IPS-NIHi7 (cell line): ENCODE data around the gene ENG.

Source experiments
- DNase-seq: peaks from one replicate; pipeline ENCODE4 v3.0.0; 2012; ENCODE audit warnings: mixed read lengths; ENCODE audit errors: extremely low spot score

Gene ENG

DNA sequence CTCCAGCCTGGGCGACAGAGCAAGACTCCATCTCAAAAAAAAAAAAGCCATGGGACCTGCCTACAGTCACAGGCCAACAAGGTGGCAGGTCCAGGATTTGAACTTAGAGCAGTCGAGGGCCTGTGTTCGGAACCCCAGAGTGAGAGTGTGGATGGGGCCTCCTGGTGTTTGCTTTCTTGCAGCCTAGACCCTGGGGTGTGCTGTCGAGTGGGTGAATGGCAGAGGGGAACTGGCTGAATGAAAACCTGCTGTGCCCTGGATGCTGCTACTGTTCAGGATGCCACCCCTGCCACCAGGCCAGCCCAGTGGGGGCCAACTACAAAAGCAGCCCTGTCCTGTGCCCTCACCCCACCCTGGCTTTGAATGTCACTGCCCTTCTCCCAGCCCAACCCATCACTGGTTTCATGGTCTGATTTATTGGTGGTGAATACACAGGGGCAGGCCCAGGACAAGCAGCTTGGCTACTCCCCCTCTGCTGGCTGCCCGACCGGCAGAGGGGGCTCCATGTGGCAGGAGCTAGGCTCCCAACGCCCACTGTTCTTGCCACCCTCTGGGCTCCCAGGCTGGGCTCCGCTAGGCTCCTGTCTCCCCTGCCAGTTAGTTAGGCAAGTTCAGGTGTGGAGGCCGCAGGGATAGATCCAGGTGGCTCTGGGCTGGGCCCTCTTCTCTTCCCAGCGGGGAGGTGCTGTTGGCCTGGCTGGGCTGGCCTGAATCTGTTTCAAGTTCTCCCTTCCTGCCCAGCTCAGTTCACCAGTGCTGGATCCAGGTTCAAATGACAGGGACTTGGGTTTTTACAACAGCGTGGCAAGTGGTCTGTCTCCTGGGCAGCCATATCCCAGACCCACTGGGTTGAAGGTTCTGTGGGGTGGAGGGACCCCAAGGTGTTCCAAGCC is 39.6 kb downstream of the ENG start:
- DNase-seq = no peak

DNA sequence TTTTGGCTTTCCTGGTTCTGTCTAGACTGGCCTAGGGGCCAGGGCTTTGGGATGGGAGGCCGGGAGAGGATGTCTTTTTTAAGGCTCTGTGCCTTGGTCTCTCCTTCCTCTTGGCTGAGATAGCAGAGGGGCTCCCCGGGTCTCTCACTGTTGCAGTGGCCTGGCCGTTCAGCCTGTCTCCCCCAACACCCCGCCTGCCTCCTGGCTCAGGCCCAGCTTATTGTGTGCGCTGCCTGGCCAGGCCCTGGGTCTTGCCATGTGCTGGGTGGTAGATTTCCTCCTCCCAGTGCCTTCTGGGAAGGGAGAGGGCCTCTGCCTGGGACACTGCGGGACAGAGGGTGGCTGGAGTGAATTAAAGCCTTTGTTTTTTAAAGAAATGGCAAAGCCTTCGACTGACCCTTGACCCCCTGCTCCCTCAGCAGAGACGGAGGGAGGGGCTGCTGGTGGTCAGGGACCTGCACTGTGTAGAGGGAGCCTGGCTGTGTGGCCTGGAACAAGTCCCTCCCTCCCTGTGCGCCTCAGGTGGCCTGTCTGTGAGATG is 40.7 kb downstream of the ENG start:
- no peak for DNase-seq

DNA sequence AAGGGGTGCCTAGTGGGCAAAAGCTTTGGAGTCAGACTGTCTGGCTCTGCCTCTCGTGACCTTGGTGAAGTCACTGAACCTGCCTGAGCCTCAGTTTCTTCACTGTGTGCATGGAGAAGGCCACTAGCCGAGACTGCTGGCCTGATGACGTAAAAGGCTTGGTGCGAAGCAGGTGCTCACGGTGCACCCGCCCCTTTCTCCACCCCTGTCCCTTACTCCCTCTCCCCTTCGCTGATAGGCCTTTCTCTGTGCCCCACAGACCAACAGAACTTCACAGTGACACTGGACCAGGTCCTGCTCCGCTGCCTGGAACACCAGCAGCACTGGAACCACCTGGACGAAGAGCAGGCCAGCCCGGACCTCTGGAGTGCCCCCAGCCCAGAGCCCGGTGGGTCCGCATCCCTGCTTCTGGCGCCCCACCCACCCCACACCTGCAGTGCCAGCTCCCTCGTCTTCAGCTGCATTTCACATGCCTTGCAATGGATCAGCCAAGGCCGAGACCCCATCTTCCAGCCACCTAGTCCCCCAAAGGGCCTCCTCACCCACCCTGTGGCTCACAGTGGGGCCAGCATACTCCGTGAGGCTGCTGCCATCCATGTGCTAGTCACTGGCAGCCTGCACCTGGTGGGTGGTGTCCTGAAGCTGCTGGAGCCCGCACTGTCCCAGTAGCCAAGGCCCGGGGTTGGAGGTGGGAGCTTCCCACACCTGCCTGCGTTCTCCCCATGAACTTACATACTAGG is 41.4 kb downstream of the ENG start:
- no peak for DNase-seq

DNA sequence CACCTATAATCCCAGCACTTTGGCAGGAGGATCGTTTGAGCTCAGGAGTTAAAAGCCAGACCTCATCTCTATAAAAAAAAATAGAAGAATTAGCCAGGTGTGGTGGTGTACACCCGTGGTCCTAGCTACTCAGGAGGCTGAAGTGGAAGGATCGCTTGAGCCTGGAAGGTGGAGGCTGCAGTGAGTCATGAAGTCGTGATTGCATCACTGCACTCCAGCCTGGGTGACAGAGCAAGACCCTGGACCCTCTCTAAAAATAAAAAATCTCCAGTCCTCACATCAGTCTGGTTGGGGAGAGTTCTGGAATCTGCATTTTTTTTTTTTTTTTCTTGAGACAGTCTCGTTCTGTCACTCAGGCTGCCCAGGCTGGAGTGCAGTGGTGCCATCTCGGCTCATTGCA is 42.4 kb downstream of the ENG start:
- DNase-seq = no peak

DNA sequence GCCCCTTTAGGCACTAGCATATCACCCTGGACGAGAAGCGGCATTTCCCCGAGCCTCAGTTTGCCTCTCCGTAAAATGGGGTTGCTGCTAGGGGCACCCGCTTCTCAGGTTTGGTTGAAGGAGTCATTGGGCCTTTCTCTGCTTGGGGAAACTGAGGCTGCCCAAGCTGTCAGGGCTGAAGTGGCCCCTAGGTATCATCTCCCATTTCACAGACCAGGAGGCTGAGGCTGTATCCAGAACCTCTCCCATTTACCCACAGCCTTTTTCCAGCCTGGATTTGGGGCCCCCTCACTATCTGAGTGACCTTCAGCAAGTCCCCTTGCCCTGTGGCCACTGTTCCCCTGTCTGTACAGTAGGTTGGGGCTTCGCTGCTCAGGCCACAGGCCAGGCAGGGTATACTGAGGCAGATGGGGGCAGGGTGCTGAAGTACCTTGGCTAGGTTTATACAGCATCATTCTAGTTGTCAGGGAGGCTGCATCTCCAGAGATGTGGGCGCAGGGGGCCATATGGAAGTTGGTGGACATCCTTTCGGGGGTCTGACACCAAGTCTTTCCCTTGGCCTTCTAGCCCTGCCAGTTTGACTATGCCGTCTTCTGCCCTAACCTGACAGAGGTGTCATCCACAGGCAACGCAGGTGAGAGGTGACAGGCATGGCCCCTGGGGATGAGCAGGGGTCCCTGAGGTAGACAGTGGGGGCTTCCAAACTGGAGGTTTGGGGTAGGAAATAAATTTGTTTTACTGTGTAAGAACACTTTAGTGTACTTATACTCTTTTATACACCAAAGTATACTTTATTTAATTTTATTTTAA is 43.9 kb downstream of the ENG start:
- DNase-seq = no peak

DNA sequence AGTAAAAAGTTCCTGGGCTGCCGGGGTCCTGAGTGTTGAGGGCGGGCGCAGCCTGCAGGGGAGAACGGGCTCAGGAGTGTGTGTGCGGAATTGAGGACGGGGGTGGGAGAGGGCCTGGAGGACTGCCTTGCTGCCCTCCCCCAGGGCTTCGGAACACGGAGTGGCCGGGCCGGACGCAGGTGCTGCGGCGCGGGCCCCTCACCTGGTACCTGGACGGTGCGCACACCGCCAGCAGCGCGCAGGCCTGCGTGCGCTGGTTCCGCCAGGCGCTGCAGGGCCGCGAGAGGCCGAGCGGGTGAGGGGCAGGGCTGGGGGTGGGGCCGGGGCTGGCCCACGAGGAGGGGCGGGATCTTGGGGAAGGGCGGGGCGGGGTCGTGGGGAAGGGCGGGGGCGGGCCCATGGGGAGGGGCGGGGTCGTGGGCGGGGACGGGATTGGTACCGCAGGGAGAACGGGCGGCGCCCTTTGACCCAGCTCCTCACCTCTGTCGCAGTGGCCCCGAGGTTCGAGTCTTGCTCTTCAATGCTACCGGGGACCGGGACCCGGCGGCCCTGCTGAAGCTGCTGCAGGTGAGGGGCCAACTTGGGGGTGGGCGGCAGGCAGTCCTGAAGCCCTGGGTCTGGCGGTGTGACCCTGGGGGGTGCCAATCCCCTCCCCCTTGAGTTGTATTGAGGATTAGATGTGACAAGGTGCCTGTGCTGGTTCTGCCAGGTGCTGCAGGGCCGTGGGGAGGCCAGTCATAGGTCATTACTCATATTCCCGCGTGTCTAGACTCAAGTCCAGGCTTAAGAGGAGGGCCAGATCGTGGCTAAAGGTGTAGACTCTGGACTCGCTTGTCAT is 44.7 kb downstream of the ENG start:
- peak; percentile 91 for DNase-seq

DNA sequence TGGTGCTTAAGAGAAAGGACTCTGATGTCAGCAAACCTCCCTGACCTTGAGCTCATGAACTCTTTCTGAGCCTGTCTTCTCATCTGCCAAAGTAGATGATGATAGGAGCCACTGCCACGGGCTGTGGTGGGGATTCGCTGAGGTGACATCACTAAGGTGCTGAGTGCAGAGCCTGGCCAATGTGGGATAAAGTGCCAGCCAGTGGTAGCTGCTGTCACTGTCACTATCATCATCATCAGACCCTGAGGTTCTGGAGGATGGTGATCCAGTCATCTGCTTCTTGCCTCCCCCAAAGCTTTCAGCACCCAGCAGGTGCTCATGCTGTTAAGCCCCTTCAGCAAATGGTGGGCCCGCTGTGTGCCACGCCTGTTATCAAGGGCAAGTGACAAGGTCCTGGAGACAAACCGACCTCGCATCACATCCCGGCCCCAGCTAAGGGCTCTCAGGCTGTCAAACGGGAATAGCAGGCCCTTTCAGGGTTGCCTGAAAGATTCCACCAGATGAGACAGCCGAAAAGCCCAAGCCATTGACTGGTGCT is 45.4 kb downstream of the ENG start:
- DNase-seq = no peak

DNA sequence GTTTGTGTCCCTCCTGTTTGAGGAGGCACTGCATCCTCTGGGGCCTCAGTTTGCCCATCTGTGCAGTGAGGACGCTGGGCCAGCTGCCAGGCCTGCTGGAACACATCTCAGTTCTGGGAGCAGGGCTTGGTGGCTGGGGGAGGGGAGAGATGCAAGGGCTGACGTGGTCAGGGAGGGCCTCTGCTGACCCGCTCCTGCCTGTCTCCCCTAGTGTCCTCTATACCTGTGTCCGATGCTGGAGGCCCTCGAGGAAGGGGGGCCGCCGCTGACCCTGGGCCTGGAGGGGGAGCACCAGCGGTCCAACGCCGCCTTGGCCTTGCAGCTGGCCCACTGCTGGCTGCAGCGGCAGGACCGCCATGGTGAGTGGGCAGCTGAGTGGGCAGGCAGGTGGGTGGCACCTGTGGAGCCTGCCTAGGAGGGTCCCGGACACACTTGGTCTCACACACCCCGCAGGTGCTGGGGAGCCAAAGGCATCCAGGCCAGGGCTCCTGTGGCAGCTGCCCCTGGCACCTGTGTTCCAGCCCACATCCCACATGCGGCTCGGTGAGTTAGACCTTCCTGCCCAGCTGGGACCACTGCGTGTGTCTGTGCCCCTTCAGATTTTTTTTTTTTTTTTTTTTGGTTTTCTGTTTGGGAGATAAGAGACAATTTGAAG is 46.0 kb downstream of the ENG start:
- DNase-seq = no peak

DNA sequence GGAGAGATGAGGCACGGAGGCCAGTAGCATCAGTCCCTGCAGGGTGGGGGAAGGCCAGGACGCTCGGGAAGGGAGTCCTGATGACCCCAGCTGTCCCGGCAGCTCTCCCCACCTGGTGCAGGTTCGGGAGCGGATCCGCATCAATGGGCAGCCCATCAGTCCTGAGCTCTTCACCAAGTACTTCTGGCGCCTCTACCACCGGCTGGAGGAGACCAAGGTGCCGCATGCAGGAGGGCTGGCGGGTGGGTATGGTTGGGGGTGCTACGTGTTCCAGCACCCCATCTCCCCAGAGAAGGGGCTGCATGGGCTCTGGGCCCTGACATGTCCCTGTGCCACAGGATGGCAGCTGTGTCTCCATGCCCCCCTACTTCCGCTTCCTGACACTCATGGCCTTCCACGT is 47.6 kb downstream of the ENG start:
- DNase-seq = no peak

DNA sequence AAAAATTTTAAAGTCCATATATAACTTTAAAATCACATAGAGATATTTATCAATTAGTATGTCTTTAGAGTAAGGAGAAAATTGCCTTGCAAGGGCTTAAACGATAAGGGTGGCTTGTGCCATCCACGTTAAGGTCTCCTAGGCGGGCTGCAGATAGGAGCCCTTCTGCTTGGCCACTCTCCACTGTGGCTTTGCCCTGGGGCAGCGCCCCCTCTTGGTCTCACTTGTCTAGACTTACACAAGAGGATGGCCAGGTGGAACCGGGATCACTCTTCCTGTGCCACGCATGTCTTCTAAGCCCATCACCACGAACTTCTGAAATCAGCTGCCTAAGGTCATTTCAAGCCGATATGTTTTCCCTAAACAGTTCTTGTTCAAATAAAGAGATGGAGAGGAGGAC is 48.8 kb downstream of the ENG start:
- peak; percentile 68 for DNase-seq

DNA sequence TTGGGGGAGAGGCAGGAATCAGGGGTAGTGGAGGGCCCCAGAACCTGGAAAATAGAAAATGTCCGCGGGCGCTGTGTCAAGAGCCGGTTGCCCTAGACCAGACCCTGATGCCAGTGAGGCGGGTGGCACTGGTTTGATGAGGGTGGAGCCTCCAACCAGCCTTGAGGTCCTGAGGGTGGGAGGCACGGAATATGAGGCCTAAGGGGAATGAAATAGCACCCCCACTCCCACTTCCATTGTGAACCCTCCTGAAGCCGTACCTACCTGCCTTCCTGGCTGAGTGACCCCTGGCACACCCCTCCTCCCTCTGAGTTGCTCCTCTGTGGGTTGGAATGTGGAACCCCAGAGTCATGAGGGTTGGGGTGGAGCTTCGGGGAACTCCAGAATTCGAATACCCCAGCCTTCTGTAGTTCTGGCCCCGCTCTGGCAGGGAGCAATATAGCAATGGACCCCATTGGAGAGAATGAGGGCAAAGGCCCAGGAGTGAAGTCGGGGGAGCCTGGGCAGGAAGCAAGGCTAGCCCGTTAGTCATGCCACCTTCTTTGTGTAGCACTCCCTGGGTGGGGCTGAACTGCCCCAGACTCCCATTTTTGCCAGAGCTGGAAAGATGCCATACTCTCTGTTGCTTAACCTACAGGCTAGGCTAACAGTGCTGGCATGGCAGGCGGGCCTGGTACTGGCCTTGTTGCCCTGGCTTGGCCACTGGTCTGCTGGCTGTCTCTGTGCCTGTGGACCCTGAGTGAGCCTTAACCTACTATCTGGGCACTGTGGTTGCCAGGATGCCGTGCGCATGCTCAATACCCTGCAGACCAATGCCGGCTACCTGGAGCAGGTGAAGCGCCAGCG is 50.7 kb downstream of the ENG start:
- DNase-seq = no peak

DNA sequence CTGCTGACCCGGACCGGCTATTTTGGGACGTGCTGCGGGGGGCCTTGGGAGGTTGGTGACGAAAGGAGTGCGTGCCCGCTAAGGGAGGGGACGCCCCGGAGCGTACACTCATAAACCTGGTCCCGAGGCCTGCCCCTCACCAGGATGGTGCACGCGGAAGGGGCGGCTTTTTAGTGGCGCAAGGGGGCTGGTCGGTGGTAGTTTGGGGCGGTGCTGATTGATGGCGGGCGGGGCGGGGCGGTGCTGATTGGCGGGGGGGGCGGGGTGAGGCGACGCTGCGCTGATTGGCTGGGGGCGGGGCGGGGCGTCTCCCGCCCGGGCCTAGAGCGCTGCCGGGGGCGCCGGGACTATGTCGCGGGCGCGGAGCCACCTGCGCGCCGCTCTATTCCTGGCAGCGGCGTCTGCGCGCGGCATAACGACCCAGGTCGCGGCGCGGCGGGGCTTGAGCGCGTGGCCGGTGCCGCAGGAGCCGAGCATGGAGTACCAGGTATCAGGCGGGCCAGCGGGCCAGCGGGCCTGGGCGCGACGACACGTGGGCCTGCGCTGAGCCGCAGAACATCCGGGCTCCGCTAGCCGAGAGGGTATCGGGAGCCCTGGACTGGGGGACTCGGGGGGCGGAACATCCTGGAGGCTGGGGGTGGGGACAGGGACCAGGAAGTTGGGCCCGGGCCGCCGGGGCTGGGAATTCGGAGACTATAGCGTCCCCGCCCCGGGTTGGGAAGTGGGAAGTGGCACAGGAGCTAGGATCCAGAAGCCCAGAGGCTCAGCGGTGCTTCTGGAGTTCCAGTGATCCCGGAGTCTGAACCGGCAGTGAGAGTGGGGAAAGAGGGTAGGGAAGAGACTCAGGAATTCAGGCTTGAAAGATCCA is 51.6 kb downstream of the ENG start, which contains the start of gene FPGS:
Gene FPGS (plus strand): TSS at position 307 of the 868 bp plus-strand sequence. CDS start 43 bp downstream, at position 350.
- peak; percentile 96 for DNase-seq

DNA sequence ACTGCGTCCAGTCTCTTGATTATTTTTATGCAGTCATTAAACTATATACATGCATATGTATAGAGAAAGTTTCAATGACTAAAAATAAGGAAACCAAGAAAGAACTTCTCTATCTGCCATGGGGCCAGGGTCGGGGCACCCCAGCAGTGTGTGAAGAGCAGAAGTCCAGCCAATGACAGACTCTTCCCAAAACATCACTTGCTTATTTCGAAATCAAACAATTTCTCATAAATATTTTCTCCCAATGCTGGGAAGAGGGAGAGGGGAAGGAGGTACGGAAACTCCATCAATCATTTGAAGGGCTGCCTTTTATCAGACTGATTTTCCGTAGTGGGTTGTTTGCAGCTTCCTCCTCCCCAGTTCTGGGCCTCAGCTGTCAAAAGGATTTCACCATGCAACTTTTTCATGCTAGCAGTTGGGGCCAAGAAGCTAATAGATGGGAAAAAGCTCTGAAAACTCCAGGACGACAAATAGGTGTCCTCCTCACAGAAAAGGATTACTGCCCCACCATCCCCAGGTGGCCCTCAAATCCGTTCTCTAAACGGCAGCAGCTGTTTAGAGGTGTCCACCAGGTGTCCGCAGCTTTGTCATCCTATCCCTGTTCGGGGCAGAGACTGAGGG is 52.4 kb downstream of the ENG start:
- DNase-seq = no peak

DNA sequence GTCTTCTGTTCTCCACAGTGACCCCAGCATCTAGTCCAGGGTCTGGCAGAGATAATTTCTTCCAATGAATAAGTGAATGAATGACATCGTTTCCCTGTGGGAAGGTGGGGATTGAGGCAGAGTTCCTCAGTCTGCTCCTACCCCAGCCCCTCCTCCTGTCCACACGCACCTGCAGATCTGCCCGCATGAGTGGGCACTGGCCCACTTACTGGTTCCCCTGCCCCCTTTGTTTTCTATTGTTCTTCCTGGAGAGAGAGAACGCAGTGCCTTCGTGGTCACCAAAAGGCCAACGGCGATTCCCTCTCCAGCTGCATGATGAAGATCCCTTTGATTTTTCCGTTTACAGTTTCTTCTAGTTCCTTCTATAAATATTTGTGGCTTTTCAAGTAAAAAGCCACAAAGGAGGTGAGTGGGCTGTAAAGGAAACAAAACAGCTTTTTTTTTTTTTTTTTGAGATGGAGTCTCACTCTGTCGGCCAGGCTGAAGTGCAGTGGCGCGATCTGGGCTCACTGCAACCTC is 57.5 kb downstream of the ENG start:
- no peak for DNase-seq

DNA sequence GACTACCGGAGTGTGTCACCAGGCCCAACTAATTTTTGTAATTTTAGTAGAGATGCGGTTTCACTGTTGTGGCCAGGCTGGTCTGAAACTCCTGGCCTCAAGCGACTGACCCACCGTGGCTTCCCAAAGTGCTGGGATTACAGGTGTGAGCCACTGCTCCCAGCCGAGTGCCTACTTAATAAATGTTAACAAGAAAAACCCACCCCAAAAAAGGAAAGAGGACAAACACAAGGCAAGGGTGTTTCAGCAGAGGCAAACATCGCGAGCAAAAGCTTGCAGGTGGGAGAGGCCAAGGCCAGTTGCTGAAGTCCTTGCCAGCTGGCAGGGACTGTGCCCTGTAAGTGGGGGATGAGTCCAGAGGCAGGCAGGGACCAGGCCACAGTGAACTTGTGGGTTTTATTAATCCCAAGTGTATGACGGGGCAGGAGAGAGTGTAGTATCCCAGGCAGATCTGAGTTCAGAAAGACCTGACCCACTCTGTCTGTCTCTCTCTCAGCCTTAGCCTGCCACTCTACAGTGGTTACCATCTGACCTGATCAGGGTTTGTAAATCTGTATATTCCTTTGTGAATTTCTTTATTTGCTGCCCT is 58.1 kb downstream of the ENG start:
- DNase-seq = no peak

DNA sequence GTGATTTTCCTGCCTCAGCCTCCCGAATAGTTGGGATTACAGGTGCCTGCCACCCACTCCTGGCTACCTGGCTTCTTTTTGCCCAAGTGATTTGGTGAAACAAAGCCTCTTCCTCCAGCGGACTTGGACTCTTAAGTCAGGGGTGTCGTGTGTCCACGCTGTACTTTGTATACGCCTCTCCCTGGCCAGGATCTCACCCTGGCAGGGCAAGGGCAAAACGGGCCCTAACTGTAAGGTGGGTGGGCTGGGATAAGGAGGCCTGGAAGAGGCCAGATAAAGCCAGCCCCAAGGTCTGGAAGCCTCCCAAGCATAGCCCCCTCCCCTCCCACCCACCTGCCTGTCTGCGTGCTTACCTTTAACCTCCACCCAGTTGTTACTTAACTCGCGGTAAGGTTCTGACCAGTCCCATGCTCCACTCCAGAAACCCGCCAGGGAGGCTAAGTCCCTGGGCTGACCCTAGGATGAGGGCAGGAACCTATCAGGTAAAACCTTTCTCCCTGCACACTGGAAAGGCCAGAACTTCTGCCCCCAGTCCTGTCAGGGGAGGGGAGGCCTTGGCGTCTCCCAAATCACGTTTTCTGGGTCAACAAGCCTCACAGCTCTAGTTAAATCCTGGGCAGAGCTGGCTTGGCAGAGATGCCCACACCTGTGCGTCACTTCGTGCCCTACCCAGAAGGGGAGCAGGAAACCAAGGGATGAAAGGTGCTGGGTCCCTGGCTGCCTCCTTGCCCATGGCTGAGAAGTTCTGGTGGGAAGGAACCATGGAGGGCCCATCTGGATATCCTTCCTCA is 60.3 kb downstream of the ENG start:
- no peak for DNase-seq
